Endothelial cell of umbilical vein (primary cell): ENCODE measurements around the gene MRO. TPM values are rescaled to one million over a fixed set of nuclear protein-coding genes. Genes with fewer than 3 reads are reported as not detected.

Experiments used
- BruUV-seq: library from RNA; stranded (reverse); fragments of 400-500 nt; replicated peaks from 2 replicates; lab custom pipeline; 2021; lab: Mats Ljungman, UMichigan
- CTCF ChIA-PET: fragments of 300-600, 350-600 bp; sonication (Branson Sonifier 250); formaldehyde crosslinking; loops from one replicate; lab custom pipeline; 2021; ENCODE audit warnings: antibody characterized with exemption, inconsistent platforms; lab: Charles Lee
- POLR2A ChIA-PET: fragments of 300-600, 350-600 bp; sonication (Branson Sonifier 250); formaldehyde crosslinking; loops from one replicate; lab custom pipeline; 2021; ENCODE audit warnings: antibody characterized with exemption, inconsistent platforms; lab: Charles Lee
- DNase-seq: peaks from one replicate; pipeline ENCODE4 v3.0.0-alpha.2; 2011; ENCODE audit warnings: low read depth, low spot score
- FAIRE-seq: peaks from 2 replicates; lab custom pipeline; 2011; peaks lifted over from hg19 to GRCh38; lab: Jason Lieb, UNC
- H2AFZ ChIP-seq: 2 replicates; pipeline ENCODE4 v1.6.0; 2012; ENCODE audit warnings: low read depth, low read length, control low read depth, inconsistent platforms
- H3K27ac ChIP-seq: 2 replicates; pipeline ENCODE4 v1.5.1; 2011; ENCODE audit warnings: low read depth, mild to moderate bottlenecking, control low read depth, low read length, moderate library complexity; ENCODE audit not compliant: insufficient read depth
- H3K27me3 ChIP-seq, 2 experiments: 2 replicates each; pipeline versions ENCODE4 v1.6.0 to v1.6.1; 2011; ENCODE audit warnings: low read length in 2 of 2, mixed read lengths in 1 of 2; ENCODE audit not compliant: control insufficient read depth in 2 of 2, insufficient read depth in 2 of 2
- H3K36me3 ChIP-seq, 2 experiments: 2 replicates in 1 of 2; 3 replicates in 1 of 2; pipeline ENCODE4 v1.5.1; 2011; ENCODE audit warnings: low read length in 2 of 2, mild to moderate bottlenecking in 1 of 2, moderate library complexity in 1 of 2; ENCODE audit not compliant: control insufficient read depth in 2 of 2, insufficient read depth in 2 of 2; ENCODE audit errors: extremely low read depth in 1 of 2
- H3K4me1 ChIP-seq: 3 replicates; pipeline ENCODE4 v1.5.1; 2011; ENCODE audit warnings: mild to moderate bottlenecking, low read length; ENCODE audit not compliant: control insufficient read depth, insufficient read depth; ENCODE audit errors: extremely low read depth
- H3K4me2 ChIP-seq: 2 replicates; pipeline ENCODE4 v1.6.1; 2011; ENCODE audit warnings: low read length, control low read depth, mixed read lengths; ENCODE audit not compliant: insufficient read depth
- H3K4me3 ChIP-seq, 3 experiments: fragments of 200-600 bp in 1 of 3; sonication (generic), shearing (Covaris generic) in 1 of 3; replicated peaks in 1 of 3; 2 replicates each; pipeline ENCODE4 v1.5.1; 2011 to 2016; ENCODE audit warnings: control low read depth in 3 of 3, low read length in 3 of 3, mild to moderate bottlenecking in 2 of 3, inconsistent platforms in 1 of 3, low read depth in 1 of 3, moderate library complexity in 1 of 3; ENCODE audit not compliant: insufficient read depth in 1 of 3
- H3K79me2 ChIP-seq: 2 replicates; pipeline ENCODE4 v1.6.0; 2012; ENCODE audit warnings: low read length, inconsistent platforms; ENCODE audit not compliant: control insufficient read depth, insufficient read depth
- H3K9ac ChIP-seq: replicated peaks from 2 replicates; pipeline ENCODE3; 2011; ENCODE audit warnings: low read length, control low read depth; ENCODE audit not compliant: insufficient read depth; ENCODE audit errors: extremely low read depth
- H3K9me1 ChIP-seq: replicated peaks from 3 replicates; pipeline ENCODE4 v1.6.0; 2011; ENCODE audit warnings: mild to moderate bottlenecking, low read length; ENCODE audit not compliant: control insufficient read depth, insufficient read depth; ENCODE audit errors: extremely low read depth
- H3K9me3 ChIP-seq: replicated peaks from 2 replicates; pipeline ENCODE4 v1.5.1; 2012; ENCODE audit warnings: low read length, inconsistent platforms; ENCODE audit not compliant: control insufficient read depth, insufficient read depth
- H4K20me1 ChIP-seq: replicated peaks from 2 replicates; pipeline ENCODE3; 2011; ENCODE audit warnings: mild to moderate bottlenecking, low read length; ENCODE audit not compliant: control insufficient read depth, insufficient read depth; ENCODE audit errors: extremely low read depth
- EZH2 ChIP-seq: IDR thresholded peaks from 2 replicates; pipeline ENCODE4 v1.6.1; 2012; ENCODE audit warnings: borderline replicate concordance, low read depth, mild to moderate bottlenecking, moderate library complexity, low read length, inconsistent platforms; ENCODE audit not compliant: severe bottlenecking
- FOS ChIP-seq: IDR thresholded peaks from 2 replicates; pipeline ENCODE4 v1.6.1; 2011; ENCODE audit warnings: mild to moderate bottlenecking, low read length, moderate library complexity, borderline replicate concordance; ENCODE audit not compliant: insufficient read depth
- GATA2 ChIP-seq: IDR thresholded peaks from 2 replicates; pipeline ENCODE4 v1.7.0; 2011; ENCODE audit warnings: low read depth, mild to moderate bottlenecking, moderate library complexity, mixed read lengths, low read length; ENCODE audit not compliant: insufficient read length, insufficient read depth
- JUN ChIP-seq: IDR thresholded peaks from 2 replicates; pipeline ENCODE4 v1.6.1; 2011; ENCODE audit warnings: borderline replicate concordance, low read depth; ENCODE audit not compliant: insufficient read length, insufficient read depth
- MYC ChIP-seq: IDR thresholded peaks from one replicate; pipeline ENCODE4 v1.6.1; 2011; ENCODE audit warnings: mild to moderate bottlenecking, low read depth, low read length
- POLR2A ChIP-seq: IDR thresholded peaks from 2 replicates; pipeline ENCODE4 v1.6.1; 2012; ENCODE audit warnings: low read depth, mild to moderate bottlenecking, control low read depth, low read length
- POLR2AphosphoS5 ChIP-seq: IDR thresholded peaks from 2 replicates; pipeline ENCODE4 v1.6.1; 2012; ENCODE audit warnings: low read depth, mild to moderate bottlenecking, control low read depth, low read length, moderate library complexity; ENCODE audit not compliant: insufficient read depth
- dilution Hi-C: fragments of 300-500 bp; cut with MboI; formaldehyde crosslinking; loops from one replicate; pipeline ENCODE4 v1.15.0; 2019; ENCODE audit warnings: low sequenced_read_pairs; ENCODE audit not compliant: extremely low pct_ligation_motif_present
- intact Hi-C: fragments of 100-400 bp; cut with micrococcal nuclease; formaldehyde crosslinking; loops from one replicate; pipeline ENCODE4 v1.10.0; 2022
- polyA plus RNA-seq, 4 experiments: library from polyadenylated mRNA; depleted of rRNA in 3 of 4; stranded (reverse) in 3 of 4; unstranded in 1 of 4; fragments of >200 nt; gene quantifications; 2 replicates each; pipeline versions ENCODE4 v1.2.1 to v1.2.3, GENCODE V29; 2011 to 2012; ENCODE audit warnings: missing spikeins in 1 of 4
- total RNA-seq: library from RNA; stranded (reverse); gene quantifications from 2 replicates; pipeline ENCODE4 v1.2.3, GENCODE V29; 2021
- TF ChIP-seq, protein P1 (sequence below): IDR thresholded peaks from 2 replicates; pipeline ENCODE4 v1.6.1; 2011; ENCODE audit not compliant: insufficient read depth, insufficient read length
- TF ChIP-seq, protein P2 (sequence below), 2 donors: IDR thresholded peaks; 1 replicate in 1 of 2; 2 replicates in 1 of 2; pipeline ENCODE4 v1.5.1; 2011; ENCODE audit warnings: low read length in 2 of 2, mild to moderate bottlenecking in 2 of 2, moderate library complexity in 2 of 2, control low read depth in 1 of 2, inconsistent platforms in 1 of 2, low read depth in 1 of 2; ENCODE audit not compliant: insufficient read depth in 1 of 2; ENCODE audit errors: extremely low read depth in 1 of 2

Gene MRO
- total and polyA plus RNA-seq, 2 donors (not counting 3 experiments of a cell fraction or from before 2014, with no cell fraction given) = not detected

GRCh38 chr18:50793641-50794565, 25.9 kb downstream of the MRO start:
- ChIA-PET CTCF (no interaction called here), POLR2A (no interaction called here)
- H3K9me3 ChIP-seq = no peaks in the 10 kb centered on the region
- H3K4me1 ChIP-seq = no peaks in the 10 kb centered on the region
- no peak overlapping the region for H3K9ac ChIP-seq
- H2AFZ ChIP-seq = no peak overlapping the region
- H3K79me2 ChIP-seq = no peaks in the 10 kb centered on the region
- H3K9me1 ChIP-seq = no peaks in the 10 kb centered on the region
- intact Hi-C loops = no loop called here
- TF ChIP-seq, protein P1, sequence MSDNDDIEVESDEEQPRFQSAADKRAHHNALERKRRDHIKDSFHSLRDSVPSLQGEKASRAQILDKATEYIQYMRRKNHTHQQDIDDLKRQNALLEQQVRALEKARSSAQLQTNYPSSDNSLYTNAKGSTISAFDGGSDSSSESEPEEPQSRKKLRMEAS = no peak
- TF ChIP-seq EZH2 = no peak
- no peak for TF ChIP-seq MYC
- no peak for TF ChIP-seq JUN
- no peak for TF ChIP-seq GATA2
- TF ChIP-seq POLR2A = no peak
- no peak for TF ChIP-seq POLR2AphosphoS5
- no peak for TF ChIP-seq FOS
- TF ChIP-seq, protein P2, sequence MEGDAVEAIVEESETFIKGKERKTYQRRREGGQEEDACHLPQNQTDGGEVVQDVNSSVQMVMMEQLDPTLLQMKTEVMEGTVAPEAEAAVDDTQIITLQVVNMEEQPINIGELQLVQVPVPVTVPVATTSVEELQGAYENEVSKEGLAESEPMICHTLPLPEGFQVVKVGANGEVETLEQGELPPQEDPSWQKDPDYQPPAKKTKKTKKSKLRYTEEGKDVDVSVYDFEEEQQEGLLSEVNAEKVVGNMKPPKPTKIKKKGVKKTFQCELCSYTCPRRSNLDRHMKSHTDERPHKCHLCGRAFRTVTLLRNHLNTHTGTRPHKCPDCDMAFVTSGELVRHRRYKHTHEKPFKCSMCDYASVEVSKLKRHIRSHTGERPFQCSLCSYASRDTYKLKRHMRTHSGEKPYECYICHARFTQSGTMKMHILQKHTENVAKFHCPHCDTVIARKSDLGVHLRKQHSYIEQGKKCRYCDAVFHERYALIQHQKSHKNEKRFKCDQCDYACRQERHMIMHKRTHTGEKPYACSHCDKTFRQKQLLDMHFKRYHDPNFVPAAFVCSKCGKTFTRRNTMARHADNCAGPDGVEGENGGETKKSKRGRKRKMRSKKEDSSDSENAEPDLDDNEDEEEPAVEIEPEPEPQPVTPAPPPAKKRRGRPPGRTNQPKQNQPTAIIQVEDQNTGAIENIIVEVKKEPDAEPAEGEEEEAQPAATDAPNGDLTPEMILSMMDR (IDR thresholded peaks at IDR 0.05; ENCODE audit: extremely low read depth in 1 of 2, insufficient read depth in 1 of 2, low read depth in 1 of 2, low read length in 2 of 2) = no peak
- H3K4me2 ChIP-seq = no peak overlapping the region
- no peaks in the 10 kb centered on the region for H3K36me3 ChIP-seq
- DNase-seq (no peak), FAIRE-seq (no peak)
- H3K4me3 ChIP-seq = no peak overlapping the region
- no peak overlapping the region for H3K27ac ChIP-seq
- no peaks in the 10 kb centered on the region for H3K27me3 ChIP-seq
- dilution Hi-C loops = no loop called here
- no TSS peak for BruUV-seq
- no peaks in the 10 kb centered on the region for H4K20me1 ChIP-seq
